HG03575 (cell line): Measurements from ENCODE around the gene SYT4.
"Not testable (repeated sequence)": the region's sequence is repeated elsewhere in the genome, so short reads cannot be mapped to it uniquely, and the experiment has no call there.

ENCODE experiments used
- ATAC-seq: cut with Tn5 transposase; IDR thresholded peaks from one replicate; pipeline ENCODE4 v1.9.1; 2021; ENCODE audit not compliant: unreplicated experiment, insufficient number of reproducible peaks, low FRiP score; ENCODE audit errors: extremely low read depth

Gene SYT4, protein sequence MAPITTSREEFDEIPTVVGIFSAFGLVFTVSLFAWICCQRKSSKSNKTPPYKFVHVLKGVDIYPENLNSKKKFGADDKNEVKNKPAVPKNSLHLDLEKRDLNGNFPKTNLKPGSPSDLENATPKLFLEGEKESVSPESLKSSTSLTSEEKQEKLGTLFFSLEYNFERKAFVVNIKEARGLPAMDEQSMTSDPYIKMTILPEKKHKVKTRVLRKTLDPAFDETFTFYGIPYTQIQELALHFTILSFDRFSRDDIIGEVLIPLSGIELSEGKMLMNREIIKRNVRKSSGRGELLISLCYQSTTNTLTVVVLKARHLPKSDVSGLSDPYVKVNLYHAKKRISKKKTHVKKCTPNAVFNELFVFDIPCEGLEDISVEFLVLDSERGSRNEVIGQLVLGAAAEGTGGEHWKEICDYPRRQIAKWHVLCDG

DNA sequence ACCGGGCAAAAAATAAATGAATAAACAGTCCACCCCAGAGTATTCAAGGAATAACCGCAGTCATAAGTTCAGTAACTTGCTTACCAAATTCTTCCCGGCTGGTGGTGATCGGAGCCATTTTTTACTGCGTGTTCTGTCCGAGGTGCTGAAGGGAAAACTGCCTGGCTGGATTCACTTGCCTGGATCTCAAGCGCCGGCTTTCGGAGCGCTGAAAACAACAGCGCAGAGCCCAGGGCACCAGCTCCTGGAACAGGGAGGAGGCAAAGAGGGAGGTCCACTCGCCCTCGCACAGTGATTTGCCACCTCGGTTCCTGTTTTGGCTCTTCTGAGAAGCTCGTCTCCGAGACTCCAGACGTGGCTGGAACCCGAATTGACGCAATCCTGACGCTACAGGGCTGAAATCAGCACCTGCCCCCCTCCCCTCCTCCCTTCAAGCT is at the start of gene SYT4:
Gene SYT4 (minus strand): TSS at position 327 of the 437 bp plus-strand sequence. CDS start 209 bp downstream, at position 118.
- no peak for ATAC-seq

DNA sequence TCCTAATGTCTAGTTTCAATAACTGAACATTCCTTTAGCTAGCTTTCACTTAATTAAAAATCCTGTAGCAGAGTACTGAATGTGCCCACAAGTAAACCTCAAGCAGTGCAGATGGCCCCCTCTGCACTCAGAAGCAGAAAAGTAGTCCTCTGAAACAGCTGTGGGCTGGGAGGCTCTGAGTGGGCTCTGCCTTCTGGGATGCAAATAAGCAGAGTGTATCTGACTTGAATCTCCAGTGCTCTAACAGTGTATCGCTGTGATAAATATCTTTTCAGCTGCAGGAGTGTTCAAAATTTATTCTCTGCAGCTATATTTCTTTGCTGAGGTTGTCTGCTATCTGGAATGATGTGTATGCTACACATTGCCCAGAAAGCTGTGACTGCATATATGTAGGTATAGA is 44.8 kb upstream of the SYT4 start:
- ATAC-seq = no peak

DNA sequence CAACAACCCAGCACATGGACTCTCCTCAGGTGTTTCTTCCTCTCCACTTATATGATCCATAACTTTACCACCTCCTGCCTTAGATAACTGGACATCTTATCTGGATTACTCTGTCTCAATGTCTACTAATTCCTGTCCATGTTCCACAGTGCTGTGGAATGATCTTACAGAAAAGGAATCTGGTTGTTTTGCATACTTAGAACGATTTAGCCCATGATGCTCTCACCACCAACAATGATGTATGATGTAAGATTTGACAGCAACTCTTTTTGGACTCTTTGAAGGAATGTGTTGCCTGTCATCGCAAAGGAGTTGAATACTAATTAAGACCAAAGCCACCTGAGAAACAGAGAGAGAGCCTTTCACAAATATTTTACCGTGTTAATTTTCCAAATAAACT is 37.7 kb upstream of the SYT4 start:
- ATAC-seq = no peak

DNA sequence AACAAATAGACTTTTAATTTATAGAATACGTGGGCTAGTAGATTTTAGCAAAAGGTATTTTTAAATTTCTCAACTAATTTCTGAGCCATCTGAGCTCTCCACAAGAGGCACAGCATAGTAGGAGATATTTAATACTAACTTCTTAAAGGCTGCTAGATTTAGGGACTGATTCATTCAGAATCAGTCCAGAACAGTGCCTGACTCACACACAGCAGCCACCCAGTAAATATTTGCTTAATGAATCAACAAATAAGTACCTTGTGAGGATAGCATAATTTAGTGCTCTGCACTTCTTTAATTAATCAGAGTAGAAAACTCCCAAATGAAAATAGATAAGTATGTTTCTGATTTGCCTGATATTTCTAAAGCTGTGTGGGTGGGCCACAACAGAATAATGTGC is 35.6 kb upstream of the SYT4 start:
- no peak for ATAC-seq

GRCh38 chr18:43310239-43310638 is 32.9 kb upstream of the SYT4 start:
- no peak for ATAC-seq

- ATAC-seq = no peak
Observed at GRCh38 chr18:43303376-43303775, 26.1 kb upstream of the SYT4 start.

DNA sequence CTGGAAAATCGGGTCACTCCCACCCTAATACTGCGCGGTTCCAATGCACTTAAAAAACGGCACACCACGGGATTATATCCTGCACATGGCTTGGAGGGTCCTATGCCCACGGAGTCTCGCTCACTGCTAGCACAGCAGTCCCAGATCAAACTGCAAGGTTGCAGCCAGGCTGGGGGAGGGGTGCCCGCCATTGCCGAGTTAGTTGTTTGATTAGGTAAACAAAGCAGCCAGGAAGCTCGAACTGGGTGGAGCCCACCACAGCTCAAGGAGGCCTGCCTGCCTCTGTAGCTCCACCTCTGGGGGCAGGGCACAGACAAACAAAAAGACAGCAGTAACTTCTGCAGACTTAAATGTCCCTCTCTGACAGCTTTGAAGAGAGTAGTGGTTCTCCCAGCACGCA is 8.9 kb upstream of the SYT4 start:
- not testable (repeated sequence) for ATAC-seq

GRCh38 chr18:43283299-43283698 is 6.0 kb upstream of the SYT4 start:
- ATAC-seq = no peak

DNA sequence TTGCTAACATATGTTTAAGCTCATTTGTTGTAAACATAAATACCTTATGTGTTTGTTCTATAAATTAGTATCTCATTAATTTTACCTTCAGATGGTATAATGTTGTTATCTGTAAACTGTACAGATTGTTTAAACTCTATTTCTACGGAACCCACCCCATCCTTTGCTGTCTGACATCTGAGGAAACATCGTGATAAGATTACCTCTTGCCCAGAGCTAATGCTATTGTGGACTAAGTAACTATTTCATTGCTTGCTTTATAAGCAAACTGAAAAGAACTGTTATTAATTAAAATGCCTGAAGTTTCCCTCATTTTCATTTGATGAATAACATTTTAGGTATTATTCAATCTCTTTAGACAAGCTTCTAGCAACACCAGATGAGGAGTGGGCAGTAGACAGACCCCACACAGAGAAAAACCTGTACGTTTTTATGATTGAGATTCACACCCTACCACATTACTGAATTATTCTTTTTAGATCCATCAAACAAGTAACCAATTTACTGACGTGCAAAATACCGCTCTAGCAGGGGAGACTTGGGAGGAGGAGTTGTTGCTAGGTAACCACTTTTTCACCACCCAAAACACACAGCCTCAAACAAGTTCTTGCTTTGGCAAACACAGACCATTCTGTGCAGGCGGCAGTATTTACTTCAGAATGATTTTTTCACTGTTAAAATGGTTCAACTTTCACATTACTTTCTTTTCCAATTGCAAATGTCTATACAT is 1.9 kb upstream of the SYT4 start:
- ATAC-seq = no peak

DNA sequence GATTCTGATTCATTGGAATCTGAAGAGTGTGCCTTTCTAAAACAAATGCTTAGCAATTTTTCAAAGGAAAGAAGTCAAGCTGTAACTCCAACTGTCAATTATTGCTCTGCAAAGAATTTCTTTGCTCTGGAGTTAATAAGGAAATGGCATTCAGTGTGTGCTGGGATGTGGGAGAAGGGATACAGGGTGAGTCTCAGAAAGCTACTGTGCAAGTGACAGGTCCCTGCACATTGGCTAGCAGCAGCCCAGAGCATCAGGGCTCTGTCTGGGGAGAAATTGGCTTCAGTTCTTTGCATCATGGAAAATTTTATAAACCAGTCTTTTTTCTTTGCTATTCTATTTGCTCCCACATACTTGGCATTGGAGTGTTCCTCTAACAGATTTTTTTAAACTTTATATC is 1.1 kb upstream of the SYT4 start:
- ATAC-seq = no peak

DNA sequence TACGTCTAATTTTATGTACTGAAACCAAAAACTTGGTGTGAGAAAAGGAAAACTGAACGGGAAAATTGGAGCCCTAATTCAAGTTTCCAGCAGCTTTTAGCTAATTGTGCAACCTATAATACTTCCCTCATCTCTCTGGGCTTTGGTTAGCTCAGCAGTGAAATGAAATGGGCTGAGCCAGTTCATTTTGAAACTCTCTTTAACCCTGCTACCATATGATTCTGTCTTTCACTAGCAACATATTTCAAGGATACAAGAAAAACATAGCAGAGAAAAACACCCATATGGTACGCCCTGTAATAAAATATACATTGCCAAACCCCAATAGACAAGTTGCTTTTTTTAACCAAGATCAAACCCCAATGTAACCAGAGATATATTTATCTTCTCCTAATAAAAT is 799 bp downstream of the SYT4 start:
- ATAC-seq = no peak

DNA sequence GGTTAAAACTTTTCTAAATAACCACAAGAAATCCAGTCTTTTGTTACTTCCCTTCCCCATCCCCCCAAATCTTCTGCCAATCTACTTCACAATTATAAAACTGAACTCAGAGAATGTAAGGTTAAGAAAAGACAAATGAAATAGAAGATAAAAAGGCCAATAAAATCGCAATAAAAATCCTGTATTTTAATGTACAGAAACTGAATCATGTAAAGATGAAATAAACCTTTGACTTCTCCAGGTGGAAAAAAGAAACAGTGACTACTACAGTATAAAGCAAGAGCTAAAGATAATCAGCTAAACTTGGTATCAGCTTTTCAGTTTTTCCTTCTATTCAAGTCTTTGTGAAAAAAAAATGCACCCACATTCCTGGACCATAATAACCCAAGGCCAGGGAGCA is 1.7 kb downstream of the SYT4 start:
- no peak for ATAC-seq

DNA sequence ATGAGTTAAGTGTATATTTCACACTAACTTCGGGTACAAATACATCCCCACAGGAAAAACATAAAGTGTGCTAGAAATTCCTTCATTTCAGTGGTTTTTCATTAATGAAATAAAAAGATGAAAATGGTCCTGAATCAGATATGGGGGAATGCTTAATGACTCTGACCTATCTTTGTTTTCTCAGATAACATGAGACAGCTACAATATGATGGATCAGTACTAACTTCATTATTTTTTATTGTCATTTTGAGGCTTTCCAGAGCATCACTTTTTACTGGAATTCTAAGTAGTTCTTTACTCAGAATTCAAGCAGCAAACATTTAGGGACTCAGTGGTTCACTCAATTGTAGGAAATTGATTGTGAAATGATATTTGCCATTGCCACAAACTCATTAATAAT is 2.8 kb downstream of the SYT4 start:
- ATAC-seq = no peak

- ATAC-seq = no peak
Observed at GRCh38 chr18:43271593-43272432, 5.5 kb downstream of the SYT4 start.

DNA sequence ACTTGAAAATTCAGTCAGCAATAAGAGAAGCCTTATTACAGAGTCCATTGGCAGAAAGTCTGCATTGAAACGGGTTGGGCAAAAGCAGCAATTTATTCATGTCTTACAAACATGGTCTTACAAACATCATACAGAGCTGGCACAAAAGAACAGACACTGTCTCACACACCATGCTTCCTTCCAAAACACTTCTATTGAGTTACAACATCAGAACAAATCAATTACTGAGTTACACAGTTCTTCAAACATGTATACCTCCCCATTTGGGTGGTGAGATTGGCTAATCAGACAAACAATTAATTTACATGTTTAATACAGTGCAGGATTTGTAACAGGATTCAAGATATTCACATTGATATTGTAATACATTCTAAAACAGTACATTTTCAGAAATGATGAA is 9.5 kb downstream of the SYT4 start:
- ATAC-seq = no peak

DNA sequence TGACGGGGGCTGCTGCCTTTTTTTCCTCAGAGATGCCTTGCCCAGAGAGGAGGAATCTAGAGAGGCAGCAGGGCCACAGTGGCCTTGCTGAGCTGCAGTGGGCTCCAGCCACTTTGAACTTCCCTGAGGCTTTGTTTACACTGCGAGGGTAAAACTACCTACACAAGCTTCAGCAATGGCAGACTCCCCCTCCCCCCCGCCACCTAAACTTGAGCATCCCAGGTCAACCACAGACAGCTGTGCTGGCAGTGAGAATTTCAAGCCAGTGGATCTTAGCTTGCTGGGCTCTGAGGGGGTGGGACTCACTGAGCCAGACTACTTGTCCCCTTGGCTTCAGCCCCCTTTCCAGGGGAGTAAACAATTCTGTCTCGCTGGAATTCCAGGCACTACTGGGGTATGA is 11.8 kb downstream of the SYT4 start:
- ATAC-seq = no peak

- ATAC-seq = no peak
Observed at GRCh38 chr18:43248610-43249249, 28.6 kb downstream of the SYT4 start.

GRCh38 chr18:43247944-43248343 is 29.3 kb downstream of the SYT4 start:
- no peak for ATAC-seq

DNA sequence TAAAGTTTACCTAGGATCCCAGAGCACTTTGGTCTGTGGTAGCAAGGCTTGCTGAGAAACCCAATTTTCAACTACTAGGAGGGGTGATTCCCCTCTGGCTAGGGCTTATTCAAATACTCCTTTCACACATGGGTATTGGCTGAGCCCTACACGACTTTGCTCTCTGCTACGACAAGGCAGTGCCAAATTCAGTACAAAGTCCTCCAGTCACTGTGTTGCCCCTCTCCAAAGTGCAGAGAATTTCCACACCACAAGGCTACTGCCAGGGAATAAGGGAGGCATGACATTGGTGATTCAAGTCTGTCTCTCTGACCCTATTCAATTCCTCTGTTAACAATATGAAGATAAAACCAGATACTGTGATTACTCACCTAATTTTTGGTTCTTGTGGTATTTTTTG is 38.9 kb downstream of the SYT4 start:
- ATAC-seq = no peak
